ENCODE measurements around the gene SUZ12.
"Not testable (repeated sequence)": the region's sequence is repeated elsewhere in the genome, so short reads cannot be mapped to it uniquely, and the experiment has no call there.

SUZ12 gene

DNA sequence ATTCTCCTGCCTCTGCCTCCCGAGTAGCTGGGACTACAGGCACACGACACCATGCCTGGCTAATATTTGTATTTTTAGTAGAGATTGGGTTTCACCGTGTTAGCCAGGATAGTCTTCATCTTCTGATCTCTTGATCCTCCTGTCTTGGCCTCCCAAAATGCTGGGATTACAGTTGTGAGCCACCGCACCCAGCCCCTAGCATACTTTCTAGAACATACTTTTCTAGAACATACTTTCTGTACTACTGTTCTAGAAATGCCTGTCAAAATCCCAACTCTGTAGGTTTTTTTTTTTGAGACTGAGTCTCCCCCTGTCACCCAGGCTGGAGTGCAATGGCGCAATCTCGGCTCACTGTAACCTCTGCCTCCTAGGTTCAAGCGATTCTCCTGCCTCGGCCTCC lies 27.3 kb downstream of the SUZ12 start:
- DNase-seq, result not testable (repeated sequence)

DNA sequence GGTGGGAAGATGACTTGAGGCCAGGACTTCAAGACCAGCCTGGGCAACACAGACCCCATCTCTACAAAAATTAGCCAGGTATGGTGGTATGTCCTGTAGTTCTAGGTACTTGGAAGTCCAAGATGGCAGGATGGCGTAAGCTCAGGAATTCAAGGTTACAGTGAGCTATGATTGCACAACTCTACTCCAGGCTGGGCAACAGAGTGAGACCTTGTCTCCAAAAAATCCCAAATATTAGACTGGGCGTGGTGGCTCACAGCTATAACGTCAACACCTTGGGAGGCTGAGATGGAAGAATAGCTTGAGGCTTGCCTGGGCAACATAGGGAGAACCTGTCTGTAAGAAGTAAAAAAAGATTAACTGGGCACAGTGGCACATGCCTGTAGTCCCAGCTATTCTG lies 30.8 kb downstream of the SUZ12 start:
- DNase-seq, result no peak

DNA sequence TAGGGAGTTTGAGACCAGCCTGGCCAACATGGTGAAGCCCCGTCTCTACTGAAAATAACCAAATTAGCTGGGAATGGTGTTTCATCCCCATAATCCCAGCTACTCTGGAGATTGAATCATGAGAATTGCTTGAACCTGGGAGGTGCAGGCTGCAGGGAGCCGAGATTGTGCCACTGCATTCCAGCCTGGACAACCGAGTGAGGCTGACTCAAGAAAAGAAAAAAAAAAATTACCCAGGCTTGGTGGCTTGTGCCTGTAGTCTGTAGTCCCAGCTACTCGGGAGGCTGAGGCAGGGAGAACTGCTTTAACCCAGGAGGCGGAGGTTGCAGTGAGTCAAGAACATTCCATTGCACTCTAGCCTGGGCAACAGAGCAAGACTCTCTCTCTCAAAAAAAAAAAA lies 33.6 kb downstream of the SUZ12 start:
- DNase-seq, result not testable (repeated sequence)

DNA sequence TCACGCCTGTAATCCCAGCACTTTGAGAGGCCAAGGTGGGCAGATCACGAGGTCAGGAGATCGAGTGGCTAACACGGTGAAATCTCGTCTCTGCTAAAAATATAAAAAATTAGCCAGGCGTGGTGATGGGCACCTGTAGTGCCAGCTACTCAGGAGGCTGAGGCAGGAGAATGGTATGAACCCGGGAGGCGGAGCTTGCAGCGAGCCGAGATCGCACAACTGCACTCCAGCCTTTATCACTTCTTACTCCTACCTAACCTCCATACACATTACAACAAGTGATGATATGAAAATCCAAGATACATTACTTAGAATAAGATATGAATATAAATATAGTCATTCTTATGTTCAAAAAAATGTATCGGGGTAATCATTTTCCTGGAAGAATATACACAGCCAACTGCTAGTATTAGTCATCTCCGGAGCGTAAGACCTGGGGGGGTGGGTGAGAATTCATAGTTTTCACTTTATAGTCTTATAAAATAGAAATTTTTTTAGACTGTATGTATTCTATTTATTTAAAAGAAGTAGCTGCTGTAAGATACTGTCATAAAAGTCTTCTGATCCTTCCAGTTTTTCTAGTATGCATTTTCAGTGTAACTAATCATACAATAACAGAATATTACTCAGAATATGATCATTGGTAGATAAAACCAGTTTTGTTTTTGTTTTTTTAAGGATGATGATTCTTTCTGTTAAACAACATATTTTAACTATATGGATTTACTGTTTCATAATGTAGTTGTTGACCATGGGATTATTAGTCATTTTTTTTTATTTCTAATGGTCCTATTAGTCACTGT lies 37.7 kb downstream of the SUZ12 start:
- DNase-seq, result not testable (repeated sequence)

DNA sequence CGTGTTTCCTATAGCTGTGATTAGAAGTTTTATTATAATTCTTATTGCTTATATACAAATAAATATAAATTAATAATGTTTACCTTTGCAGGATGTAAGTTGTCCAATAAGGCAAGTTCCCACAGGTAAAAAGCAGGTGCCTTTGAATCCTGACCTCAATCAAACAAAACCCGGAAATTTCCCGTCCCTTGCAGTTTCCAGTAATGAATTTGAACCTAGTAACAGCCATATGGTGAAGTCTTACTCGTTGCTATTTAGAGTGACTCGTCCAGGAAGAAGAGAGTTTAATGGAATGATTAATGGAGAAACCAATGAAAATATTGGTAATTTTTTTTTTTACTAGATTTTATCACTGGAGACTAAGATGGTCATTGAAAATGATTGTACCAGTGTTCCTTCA lies 38.6 kb downstream of the SUZ12 start:
- not testable (repeated sequence) for DNase-seq

DNA sequence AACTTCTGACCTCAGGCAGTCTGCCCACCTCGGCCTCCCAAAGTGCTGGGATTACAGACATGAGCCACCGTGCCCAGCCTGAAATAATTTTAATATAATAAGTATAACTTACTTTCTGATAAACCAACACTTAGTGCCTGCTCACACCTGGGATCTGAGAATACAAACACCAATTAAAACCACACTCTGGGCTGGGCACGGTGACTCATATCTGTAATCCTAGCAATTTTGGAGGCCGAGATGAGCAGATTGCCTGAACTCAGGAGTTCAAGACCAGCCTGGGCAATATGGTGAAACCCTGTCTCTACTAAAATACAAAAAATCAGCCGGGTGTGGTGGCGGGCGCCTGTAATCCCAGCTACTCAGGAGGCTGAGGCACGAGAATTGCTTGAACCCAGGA lies 55.0 kb downstream of the SUZ12 start:
- not testable (repeated sequence) for DNase-seq

DNA sequence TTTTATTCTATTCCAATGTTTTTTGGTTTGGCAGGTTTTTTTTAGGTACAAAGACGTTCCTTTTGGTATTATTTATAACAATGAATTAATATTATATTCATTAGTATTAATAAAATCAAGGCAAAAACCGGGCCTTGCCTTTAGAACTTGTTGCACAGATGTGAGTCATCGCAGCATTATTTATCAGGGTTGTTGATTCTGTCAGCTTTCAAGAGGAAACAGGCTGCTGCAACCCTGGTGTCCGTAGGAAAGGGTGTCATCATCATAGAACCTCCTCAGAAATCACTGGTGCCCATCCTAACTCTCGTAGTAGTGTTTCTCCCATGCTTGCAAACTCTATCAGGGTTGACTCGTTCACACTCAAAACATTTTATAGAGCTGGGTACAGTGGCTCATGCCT lies 60.2 kb downstream of the SUZ12 start:
- no peak for DNase-seq

DNA sequence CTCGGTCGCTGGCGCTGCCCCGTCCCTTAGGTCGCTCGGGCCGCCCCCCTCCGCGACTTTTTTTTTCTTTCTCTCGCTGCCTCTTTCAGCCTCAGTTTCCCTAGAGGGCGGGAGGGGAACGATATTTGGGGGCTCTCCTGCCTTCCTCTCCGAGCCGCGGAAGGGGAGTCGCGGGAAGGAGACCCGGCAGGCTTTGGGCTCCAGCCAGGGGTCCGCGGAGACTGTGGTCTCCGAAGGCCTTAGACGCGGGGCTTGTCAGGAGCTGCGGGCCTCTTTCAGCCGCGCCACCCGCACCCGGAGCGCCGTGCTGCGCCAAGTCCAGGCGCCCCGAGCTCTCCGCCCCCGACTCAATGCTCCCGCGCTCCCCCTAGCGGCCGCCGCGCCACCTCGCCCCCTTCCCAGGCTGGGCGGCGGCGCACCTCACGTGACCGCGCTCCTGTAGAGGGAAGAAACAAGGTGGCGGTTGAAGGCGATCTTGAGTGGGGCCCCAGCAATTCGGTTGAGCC lies 70.2 kb downstream of the SUZ12 start, which contains the start of gene LRRC37B:
Gene LRRC37B (plus strand): TSS at position 427 of the 506 bp plus-strand sequence. CDS start 14,010 bp downstream, outside the sequence.
- DNase-seq, result peak; percentile 71 to 78

DNA sequence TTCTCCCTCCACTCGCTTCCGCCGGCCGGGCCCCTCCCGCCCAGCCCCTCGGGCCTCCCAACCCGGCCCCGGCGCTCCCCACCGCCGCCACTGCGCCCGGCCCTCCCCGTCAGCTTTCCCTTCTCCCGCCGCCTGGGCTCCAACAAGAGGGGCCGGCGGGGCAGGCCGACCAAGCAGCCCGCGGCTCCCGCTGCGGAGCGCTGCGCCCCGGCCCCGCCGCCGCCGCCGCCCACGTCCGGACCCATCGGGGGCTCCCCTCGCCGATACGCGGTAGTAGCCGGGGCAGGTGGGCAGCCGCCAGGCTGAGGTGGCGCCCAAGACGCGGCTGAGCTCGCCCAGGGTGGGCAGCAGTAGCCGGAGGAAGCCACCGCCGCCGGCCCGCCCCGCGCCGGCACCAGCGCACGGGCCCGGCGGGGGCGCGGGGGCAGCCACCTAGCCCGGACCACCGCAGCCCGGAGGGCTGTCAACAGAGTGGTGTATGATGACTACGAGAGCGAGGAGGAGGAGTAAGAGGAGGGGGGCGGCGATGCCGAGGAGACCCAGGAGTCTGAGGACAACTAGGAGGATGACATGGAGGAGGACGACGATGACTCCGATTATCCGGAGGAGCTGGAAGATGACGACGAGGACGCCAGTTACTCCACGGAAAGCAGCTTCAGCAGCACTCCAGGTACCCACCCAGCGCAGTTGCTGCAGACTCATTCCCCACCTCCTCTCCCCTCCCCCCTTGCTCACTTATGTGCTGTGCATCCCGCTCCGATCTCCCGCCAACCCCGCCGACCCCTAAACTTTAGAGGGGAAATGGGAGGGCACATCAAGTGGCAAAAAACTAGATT lies 70.9 kb downstream of the SUZ12 start:
- DNase-seq, result peak; percentile 39 to 73

DNA sequence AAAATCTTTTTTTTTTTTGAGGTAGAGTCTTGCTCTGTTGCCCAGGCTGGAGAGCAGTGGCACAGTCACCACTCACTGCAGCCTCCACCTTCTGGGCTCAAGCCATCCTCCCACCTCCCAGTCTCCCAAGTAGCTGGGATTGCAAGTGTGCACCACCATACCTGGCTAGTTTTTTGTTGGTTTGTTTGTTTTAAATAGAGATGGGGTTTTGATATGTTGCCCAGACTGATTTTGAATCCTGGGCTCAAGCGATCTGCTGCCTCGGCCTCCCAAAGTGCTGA lies 72.4 kb downstream of the SUZ12 start:
- DNase-seq, result no peak

DNA sequence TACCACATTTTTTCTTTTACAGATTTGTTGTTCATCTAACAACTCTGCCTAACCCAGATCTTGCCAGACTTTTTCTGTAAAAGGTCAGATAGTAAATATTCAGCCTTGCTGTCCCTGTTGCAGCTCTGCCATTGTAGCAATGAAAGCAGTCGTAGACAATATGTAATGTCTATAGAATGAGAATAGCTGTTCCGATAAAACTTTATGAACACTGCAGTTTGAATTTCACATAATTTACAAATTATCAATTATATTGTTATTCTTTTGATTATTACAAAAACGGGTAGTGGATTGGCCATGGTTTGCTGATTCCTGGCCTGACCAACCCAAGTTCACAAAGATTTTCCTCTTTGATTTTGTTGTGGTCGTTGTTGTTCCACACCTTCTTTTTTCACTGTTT lies 73.3 kb downstream of the SUZ12 start:
- DNase-seq, result no peak

DNA sequence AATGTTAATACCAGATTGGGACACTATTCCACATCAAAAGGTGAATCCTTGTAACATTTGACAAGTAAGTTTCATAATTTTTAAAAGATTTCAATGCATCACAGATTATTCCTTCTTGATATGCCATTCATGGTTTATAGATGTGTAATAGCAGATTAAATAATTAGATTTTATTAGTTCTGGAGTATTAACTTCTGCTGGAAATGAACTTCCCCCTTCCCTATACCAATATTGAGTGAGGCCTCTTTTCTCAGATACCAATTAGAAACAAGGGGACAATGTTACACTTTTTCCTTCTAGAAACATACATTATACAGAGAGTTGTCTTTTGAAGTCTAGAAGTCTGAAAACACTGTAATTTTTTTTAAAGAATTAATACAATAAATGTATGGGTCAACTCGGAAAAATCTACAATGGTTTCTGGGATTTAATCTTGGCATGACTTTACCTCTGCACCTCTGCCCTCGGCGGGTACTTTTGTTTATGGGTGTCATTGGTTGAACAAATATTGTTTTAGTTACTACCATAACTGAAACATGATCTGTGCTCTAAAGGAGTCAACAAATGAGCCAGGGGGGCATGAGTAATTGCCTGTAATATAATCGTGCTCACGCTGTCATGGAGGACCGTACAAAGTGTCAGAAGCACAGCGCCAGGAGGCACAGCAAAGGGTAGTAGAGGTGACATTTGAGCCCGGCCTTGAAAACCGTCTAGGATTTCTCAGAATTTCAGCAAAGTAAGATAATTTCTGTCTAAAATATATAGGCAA lies 78.6 kb downstream of the SUZ12 start:
- no peak for DNase-seq

DNA sequence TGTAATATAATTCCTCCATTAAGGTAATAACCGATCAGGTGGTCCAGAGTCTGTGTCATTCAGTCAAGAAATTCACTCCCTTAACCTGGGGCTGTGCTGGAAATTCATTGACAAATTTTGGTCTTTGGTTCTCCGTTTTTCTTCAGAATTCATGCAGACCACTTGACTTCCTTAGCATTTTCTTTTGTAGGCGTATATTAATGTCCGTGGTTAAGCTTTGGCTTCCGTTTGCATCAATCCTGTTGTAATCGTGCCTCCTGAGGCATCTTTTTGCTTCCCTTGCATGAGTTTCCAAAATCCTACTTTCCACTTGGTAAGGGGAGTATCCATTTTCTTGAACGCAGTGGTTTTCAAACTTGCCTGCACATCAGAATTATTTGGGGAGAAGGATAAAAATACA lies 79.4 kb downstream of the SUZ12 start:
- DNase-seq, result no peak

DNA sequence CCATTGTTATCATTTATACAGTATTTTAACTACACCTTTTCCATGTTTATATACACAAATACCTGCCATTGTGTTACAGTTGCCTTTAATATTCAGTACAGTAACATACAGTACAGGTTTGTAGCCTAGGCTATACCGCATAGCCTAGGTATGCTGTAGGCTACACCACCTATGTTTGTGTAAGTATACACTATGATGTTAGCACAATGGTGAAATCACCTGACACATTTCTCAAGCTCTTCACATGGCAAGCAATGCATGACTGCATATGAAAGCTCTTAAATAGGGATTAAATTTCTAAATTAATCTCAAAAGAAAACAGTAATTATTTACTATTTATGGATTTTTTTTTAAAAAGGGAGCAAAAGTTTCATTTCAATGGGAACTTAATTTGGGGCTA lies 82.4 kb downstream of the SUZ12 start:
- no peak for DNase-seq

DNA sequence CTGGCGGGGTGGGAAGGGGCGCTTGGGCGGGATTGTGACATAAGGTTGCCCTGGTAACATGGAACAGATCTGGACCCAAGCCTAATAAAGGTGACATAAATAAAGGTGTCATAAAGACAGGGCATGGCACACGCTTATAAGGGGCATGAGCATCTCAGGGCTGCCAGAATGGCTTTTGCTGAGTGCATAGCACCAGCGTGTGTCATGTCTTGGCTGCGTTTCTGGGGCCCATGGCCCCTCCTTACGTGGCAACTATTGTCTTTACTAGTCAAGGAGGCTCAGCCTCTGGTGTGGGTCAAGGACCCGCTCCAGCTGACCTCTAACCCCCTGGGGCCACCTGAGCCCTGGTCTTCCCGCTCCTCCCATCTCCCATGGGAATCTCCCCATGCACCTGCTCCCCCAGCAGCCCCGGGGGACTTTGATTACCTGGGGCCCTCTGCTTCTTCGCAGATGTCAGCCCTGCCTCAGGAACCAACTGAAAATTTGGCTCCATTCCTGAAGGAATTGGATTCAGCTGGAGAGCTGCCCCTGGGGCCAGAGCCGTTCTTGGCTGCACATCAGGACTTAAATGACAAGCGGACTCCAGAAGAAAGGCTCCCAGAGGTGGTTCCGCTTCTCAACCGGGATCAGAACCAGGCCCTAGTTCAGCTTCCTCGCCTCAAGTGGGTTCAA lies 84.3 kb downstream of the SUZ12 start:
- no peak for DNase-seq

DNA sequence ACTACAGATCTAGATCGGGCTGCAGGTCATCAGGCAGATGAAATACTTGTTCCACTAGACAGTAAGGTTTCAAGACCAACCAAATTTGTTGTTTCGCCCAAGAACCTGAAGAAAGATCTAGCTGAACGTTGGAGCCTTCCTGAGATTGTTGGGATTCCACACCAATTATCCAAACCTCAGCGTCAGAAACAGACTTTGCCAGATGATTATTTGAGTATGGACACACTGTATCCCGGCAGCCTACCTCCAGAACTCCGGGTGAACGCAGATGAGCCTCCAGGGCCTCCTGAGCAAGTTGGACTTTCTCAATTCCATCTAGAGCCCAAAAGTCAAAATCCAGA lies 84.8 kb downstream of the SUZ12 start:
- DNase-seq, result no peak

DNA sequence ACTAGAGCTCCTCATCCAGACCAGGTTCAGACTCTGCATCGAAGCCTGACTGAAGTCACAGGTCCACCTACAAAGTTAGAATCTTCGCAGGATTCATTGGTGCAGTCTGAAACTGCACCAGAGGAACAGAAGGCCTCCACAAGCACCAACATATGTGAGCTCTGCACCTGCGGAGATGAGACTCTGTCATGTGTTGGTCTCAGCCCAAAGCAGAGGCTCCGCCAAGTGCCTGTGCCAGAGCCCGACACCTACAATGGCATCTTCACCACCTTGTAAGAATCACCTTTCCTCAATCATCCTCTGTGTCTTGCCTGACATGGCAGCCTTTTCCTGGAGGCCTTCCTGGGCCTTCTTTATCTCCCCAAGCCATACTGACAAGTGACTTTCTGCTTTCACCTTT lies 85.7 kb downstream of the SUZ12 start:
- DNase-seq, result not testable (repeated sequence)

DNA sequence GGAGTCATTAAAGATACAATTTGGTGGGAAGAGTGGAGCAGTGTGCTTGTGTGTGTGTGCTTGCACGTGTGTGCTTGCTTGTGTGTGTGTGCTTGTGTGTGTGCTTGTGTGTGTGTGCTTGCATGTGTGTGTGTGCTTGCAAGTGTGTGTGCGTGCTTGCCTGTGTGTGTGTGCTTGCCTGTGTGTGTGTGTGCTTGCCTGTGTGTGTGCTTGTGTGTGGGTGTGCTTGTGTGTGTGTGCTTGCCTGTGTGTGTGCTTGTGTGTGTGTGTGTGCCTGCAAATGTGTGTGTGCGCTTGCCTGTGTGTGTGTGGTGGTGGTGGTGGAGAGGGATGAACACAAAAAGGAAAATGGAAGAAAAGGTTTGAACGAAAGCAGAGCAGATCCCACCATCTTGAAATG lies 90.5 kb downstream of the SUZ12 start:
- not testable (repeated sequence) for DNase-seq

DNA sequence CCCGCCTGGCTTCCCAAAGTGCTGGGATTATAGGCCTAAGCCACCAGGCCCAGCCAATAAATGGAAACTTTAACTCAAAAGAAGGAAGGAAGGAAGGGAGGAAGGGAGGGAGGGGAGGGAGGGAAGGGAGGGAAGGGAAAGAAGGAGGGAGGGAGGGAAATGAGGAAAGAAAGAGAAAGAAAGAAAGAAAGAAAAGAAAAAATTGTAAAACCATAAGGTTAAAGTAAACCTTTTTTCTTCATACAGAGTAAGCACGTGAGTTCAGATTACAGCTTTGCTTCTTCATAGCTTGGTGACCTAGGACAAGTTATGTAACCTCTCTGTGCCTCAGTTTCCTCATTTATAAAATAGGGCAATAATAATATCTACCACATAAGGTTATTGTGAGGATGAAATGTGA lies 96.4 kb downstream of the SUZ12 start:
- no peak for DNase-seq

DNA sequence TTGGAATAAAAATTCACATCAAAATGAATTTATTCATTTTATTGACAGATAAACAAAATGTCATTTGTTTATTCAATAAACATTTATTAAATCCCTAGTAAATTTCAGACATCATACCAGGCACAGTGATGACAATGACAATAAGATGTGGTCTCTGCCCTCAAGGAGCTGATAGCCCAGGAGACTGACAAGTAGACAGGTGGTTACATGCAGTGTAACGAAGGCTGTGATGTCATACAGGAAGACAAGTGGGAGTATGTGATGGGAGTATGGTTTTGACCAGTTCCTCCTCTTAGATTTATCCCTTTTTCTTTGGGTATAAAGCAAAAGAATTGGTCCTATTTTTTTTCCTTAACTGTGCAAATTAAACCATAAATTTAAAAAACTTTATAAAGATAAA lies 97.0 kb downstream of the SUZ12 start:
- not testable (repeated sequence) for DNase-seq

DNA sequence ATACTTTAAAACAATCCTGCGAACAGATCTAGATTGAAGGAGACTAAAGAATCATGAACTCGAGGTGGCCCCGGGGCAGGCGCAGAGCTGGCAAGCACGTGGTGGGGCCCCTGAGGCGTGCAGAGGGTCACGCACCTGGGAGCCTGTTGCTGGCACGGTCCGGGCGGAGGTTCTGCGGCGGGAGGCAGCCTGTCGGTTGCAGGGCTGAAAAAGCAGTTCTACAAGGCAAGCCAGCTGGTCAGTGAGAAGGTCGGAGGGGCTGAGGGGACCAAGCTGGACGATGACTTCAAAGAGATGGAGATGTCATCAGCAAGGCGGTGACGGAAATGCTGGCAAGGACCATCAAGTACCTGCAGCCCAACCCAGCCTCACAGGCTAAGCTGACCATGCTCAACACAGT lies 103.4 kb downstream of the SUZ12 start:
- not testable (repeated sequence) for DNase-seq

DNA sequence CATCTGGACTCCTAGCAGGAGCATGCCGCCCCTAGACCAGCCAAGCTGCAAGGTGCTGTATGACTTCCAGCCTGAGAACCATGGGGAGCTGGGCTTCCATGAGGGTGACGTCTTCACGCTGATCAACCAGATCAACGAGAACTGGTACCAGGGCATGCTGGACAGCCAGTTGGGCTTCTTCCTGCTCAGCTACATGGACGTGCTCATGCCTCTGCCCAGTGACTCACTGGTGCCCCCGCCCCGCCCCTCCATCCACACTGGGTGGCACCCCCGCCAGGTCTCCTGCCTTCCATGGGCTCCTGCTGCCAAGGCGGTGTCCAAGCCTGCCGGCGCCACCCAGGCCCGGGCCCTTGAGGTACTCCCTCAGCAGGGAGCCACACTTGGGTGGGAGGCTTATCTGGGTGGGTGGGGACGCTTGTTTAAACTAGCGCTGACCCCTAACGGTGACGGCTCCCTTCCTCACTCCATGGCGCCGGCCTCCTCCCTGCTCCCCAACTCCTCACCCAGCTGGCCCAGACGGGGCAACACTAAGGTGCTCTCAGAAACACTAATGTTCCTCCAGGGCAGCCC lies 104.6 kb downstream of the SUZ12 start:
- DNase-seq, result not testable (repeated sequence)
